GM13977 (cell line): ENCODE data around the gene EIF4E3.

Experiments used
- DNase-seq: peaks from one replicate; pipeline ENCODE4 v3.0.0; 2012; ENCODE audit warnings: low spot score
- in situ Hi-C: fragments of 300-500 bp; cut with MboI; formaldehyde crosslinking; loops from one replicate; pipeline ENCODE4 v1.12.0; 2022; ENCODE audit warnings: low sequenced_read_pairs, low pct_unique_long_range_greater_than_20kb, mixed read lengths, inconsistent platforms; ENCODE audit not compliant: unreplicated experiment
- TF ChIP-seq, protein P1 (sequence below): IDR thresholded peaks from 2 replicates; pipeline ENCODE4 v1.5.1; 2012; ENCODE audit warnings: mild to moderate bottlenecking, control low read depth; ENCODE audit not compliant: insufficient read depth; ENCODE audit errors: extremely low read depth, missing control alignments

The EIF4E3 gene

DNA sequence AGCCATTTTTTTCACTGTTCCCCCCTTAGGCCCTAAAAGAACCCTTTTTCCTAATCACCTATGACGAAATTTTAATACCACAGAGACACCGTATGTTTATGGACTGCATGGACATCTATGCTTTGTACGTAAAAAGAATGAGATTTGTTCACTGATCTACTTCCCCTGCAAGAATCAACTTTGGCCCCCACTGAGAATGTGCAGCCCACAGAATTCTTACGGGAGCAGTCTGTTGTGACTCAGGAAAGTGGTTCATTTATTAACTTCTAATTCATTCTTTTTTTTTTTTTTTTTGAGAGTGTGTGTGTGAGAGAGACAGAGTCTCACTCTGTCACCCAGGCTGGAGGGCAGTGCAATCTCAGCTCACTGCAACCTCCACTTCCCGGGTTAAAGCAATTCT is 17.6 kb downstream of the EIF4E3 start:
- in situ Hi-C loops: loop anchor here (25.0 kb wide), 1 partner anchor 1380 kb away; no protein-coding TSS in a partner anchor
- TF ChIP-seq, protein P1, sequence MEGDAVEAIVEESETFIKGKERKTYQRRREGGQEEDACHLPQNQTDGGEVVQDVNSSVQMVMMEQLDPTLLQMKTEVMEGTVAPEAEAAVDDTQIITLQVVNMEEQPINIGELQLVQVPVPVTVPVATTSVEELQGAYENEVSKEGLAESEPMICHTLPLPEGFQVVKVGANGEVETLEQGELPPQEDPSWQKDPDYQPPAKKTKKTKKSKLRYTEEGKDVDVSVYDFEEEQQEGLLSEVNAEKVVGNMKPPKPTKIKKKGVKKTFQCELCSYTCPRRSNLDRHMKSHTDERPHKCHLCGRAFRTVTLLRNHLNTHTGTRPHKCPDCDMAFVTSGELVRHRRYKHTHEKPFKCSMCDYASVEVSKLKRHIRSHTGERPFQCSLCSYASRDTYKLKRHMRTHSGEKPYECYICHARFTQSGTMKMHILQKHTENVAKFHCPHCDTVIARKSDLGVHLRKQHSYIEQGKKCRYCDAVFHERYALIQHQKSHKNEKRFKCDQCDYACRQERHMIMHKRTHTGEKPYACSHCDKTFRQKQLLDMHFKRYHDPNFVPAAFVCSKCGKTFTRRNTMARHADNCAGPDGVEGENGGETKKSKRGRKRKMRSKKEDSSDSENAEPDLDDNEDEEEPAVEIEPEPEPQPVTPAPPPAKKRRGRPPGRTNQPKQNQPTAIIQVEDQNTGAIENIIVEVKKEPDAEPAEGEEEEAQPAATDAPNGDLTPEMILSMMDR: no peak
- no peak for DNase-seq

DNA sequence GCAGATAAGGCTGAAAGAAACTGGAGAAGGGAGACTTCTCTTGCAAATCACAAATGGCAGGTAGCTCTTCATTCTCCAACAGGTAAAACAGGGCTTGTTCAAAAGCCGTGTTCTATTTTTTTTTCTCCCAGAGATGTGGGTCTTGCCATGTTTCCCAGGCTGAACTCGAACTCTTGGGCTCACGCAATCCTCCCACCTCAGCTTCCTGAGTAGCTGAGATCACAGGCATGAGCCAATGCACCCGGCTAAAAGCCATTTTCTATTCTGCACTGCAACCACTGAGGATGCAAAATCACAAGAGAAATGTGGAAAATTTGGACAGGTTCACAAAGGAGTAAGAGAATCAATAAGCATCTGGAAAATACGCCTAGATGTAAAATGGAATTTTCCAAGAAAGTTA is 19.5 kb downstream of the EIF4E3 start:
- TF ChIP-seq, protein P1: no peak
- DNase-seq: no peak

DNA sequence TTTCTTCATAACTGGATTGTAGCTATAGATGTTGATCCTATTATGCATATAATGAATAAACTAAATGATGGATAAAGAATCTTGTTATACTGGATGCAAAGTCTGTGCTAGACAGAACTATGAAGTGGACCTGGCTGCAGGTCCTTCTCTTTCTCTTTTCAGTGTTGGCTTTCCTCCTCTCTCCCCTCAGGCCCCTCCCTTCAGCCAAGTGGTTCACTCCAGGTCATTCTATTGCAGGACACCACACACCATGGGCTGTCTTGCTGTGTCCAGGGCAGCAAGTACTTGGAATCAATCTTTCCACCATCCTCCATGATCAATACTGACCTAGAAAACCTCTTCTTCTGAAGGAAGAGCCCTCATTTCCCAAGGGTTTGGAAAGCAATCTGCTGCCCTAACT is 20.3 kb downstream of the EIF4E3 start:
- no peak for DNase-seq
- in situ Hi-C loops: loop anchor here (25.0 kb wide), 1 partner anchor 1382 kb away; no protein-coding TSS in a partner anchor
- TF ChIP-seq, protein P1: no peak

More for the DNA sequence above, 19.5 kb downstream of the EIF4E3 start:
- in situ Hi-C loops: loop anchor here (25.0 kb wide), 1 partner anchor 1382 kb away; no protein-coding TSS in a partner anchor

DNA sequence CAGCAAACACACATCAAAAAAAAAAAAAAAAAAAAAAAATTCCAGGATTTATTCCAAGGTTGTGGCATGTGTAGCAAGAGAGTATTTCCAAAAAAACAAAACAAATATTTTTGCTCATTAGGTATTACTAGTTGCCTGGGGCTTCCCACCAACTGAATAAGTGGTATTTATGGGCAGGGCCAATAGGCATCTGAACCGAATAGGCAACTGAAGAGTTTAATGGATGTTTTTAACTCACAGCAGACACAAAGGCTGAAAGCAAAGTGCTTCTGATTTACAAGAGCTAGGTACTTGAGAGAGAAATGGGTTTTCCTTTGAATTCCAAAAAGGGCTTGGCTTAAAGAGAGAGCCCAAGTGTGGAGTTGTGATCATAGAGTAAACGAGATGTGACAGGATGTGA is 21.4 kb downstream of the EIF4E3 start:
- in situ Hi-C loops: loop anchor here (25.0 kb wide), 1 partner anchor 1384 kb away; no protein-coding TSS in a partner anchor
- TF ChIP-seq, protein P1: no peak
- no peak for DNase-seq

DNA sequence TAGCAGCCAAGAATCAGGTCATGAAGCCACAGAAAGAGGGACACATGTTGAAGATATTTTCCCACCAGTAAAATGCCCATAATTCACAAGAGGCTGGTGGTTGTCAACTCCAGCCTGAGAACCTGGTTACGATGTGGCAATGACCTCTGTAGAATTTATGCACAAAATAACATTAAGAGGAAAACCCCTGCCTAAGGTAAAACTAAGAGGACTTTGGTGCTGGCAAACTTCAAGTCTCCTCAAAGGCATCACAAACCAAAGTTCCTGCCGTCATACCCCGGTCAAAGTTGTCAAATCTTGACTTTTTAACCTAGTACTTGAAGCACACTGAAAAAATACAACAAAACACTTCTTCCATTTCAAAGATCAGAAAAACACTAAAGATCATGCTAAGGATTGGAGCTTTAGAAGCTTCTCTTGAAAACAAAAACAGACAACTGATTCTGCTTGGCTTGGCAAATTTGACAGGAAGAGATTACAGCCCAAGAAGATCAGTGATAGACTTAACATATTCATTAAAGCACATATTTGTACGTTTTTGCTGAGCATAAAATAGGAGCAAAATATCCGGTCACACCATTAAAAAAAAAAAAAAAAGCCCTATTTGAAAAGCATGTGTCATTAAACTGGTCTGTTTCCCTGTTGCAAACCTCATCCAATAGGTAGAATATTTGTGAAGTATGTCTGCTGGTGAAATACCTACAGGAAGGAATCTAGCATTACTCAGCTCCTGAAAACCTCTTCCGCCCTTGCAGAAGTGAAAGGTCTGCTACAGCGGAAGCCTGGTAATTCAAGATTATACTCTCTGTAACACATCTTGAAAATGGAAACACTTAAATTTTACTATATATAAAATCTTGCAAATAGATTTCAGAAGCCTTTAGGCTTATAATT is 22.8 kb downstream of the EIF4E3 start:
- in situ Hi-C loops: loop anchor here (25.0 kb wide), 1 partner anchor 1385 kb away; no protein-coding TSS in a partner anchor
- DNase-seq: no peak
- TF ChIP-seq, protein P1: no peak

DNA sequence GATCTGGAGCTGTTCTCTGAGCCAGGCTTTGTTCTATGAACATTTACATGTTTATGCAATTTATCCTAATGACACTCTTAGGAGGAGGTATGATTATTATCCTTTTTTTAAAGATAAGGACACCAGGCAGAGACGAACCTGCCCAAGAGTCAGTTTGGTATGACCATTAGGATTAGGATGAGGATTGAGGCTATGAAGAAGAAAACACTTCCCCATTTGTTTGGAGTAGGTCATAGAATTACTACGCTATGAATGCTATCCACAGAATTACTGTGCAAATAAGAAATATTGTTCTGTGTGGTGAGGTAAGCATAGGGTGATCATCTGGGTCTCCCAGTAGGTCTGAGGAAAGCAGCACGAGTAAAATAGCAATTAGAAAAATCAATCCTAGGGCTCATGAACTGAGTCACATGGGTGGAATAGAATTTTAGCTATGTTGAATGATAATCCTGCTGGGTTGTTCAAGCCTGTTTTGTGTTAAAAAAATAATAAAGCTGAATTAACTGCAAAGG is 23.9 kb downstream of the EIF4E3 start:
- in situ Hi-C loops: loop anchor here (25.0 kb wide), 1 partner anchor 1386 kb away; no protein-coding TSS in a partner anchor
- DNase-seq: no peak
- TF ChIP-seq, protein P1: no peak
